Erythroblast (primary cell): Measurements from ENCODE around the gene WBP2.
A peak's percentile ranks its signal among the peaks of the same experiment; 100 is the strongest.
"Not testable (repeated sequence)": the region's sequence is repeated elsewhere in the genome, so short reads cannot be mapped to it uniquely, and the experiment has no call there.

Experiments
- DNase-seq, 2 experiments: peaks; one replicate each; lab custom pipeline; 2025; lab: John Stamatoyannopoulos, UW
- GATA1 ChIP-seq: IDR thresholded peaks from 2 replicates; pipeline ENCODE4 v1.6.1; 2011; ENCODE audit warnings: low read depth, mild to moderate bottlenecking, control low read depth, low read length, moderate library complexity
- POLR2A ChIP-seq: IDR thresholded peaks from 2 replicates; pipeline ENCODE4 v1.6.1; 2011; ENCODE audit warnings: mild to moderate bottlenecking, low read length

The WBP2 gene

GRCh38 chr17:75878174-75878998 is 23.3 kb upstream of the WBP2 start, which contains the start of gene TRIM47:
TSS of gene TRIM47 (minus strand) at chr17:75878581. CDS start at chr17:75878548, 33 bp downstream.
- peak; percentile 43 to 55 for DNase-seq
- no peak for TF ChIP-seq POLR2A

- peak; percentile 69 to 74 for DNase-seq
- TF ChIP-seq GATA1 (no peak), POLR2A (no peak)
These were observed 22.6 kb upstream of the WBP2 start for GRCh38 chr17:75877752-75878173.

DNA sequence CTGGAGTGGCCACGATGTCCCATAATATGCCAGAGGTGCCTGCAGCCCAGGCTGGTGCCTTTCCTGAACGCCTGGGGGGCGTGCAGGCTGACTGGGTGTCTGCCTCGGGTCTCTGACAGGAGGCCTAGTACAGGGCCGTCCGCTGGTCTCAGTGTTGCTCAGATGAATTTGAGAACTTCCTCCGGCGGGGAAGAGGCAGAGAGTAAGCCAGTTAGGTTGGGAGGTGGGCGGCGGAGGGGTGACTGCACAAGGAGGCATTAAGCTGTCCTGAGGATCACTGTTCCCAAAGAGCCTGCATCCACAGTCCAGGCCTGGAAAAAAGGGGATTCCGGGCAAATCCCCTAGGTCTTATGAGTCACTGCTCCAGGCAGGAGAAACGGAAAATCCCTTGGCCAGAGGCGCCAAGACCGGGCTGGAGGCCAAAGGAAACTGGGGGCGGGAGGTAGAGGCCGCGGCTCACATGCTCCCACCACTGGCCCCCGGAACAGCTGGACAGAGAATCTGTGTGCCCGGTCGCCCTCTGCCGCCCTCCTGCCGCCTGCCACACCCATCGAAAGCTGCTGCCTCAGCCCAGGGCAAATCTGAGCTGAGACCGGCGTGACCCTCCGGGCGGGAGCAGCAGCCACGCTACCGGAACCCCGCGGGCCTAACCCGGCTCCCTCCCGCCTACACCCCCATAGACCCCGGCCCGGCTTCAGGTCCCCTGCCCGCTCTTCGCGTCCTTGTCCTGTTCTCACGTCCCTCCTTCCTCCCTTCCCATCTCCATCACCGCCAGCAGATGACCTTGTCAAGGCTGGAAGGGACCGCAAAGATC is 22.0 kb upstream of the WBP2 start:
- DNase-seq, result no peak
- TF ChIP-seq GATA1 (no peak), POLR2A (no peak)

DNA sequence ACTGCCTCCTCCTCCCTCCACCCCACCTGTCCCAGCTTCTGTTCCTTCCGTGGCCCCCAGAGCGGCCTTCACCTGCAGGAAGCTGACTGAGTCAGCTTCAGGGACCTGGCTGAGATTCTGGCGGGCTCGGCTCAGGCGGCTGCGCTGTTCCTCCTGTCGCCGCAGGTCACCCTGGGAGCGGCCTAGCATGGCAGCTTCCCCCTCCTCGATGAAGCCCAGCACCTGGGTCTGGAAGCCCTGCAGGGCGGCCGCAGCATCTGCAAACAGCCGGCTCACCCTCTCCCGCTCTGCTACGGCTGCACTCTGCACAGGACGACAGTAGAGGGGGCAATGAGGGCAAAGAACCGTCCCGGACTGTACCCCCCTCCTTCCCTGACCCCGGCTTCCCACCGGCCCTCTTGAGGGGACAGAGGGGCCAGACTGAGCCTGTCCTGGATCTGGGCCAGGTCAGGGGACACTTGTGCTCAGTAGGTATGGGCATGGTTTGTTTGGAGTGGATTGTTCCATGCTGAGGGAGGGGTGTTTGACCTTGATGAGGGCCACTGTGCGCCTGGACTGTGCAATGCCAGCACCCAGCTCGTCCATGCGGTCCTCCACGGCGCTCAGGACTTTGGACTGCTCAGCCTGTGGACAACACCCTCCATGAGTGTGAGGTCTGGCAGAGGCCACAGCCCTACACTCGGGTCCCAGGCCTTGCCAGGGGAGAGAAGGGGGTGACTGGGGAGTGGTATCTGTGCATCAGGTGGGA is 21.2 kb upstream of the WBP2 start:
- DNase-seq, result no peak
- TF ChIP-seq POLR2A (no peak), GATA1 (no peak)

DNA sequence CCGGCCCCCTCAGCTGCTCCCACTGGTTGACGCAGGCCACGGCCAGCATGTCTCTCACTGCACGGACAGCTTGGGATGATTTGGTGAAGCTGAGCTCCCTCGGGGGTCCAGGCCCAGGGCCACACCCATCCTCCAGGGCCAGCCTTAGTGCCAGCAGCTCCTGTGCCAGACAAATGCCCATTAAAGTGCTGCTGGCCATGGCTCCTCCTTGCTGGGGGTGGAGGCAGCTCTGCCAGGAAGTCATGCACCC is 20.7 kb upstream of the WBP2 start:
- no peak for TF ChIP-seq GATA1
- no peak for TF ChIP-seq POLR2A
- no peak for DNase-seq

- DNase-seq, result no peak
- TF ChIP-seq POLR2A, result no peak
- TF ChIP-seq GATA1, result no peak
These were observed 20.2 kb upstream of the WBP2 start for GRCh38 chr17:75875182-75875939.

DNA sequence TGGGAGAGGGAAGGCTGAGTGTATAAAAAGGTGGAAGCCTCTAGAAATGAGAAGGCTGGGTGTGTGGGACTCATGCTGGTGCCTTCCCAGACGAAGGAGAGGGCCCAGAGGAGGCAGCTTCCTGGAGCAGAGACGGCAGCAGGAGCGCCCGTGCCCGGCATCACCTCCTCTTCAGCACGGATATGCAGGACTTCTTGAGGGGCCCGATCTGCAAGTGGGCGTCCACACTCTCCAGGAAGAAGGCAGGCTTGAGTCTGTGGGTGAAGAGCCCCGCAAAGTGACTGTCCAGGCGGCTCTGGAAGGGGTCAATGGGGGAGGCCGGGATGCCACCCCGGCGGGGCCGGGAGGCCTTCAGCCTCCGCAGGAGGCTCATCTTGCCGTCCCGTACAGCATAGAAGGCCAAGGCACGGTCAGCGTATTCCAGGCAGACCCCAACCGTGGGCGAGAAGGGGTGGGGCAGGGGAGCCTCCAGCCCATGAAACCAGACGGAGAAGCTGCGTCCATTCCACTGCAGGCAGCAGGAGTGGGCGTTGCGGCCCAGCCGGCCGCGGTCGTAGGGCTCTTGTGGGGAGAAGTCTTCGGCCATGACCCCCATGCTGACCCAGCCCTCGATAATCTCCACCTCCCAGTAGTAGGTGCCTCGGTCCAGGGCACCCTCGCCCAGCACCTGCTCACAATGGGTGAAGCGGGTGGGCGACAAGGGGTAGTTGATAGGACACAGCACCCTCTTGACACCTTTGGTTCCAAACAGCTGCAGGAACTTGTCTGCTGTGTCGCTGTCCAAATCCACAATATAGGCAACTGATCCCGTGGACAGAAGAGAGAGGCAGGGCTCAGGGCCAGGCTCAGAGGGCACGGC is 19.4 kb upstream of the WBP2 start:
- DNase-seq, result no peak
- no peak for TF ChIP-seq POLR2A
- no peak for TF ChIP-seq GATA1

- TF ChIP-seq GATA1 (no peak), POLR2A (no peak)
- DNase-seq, result no peak
These were observed 18.6 kb upstream of the WBP2 start for GRCh38 chr17:75873587-75874322.

DNA sequence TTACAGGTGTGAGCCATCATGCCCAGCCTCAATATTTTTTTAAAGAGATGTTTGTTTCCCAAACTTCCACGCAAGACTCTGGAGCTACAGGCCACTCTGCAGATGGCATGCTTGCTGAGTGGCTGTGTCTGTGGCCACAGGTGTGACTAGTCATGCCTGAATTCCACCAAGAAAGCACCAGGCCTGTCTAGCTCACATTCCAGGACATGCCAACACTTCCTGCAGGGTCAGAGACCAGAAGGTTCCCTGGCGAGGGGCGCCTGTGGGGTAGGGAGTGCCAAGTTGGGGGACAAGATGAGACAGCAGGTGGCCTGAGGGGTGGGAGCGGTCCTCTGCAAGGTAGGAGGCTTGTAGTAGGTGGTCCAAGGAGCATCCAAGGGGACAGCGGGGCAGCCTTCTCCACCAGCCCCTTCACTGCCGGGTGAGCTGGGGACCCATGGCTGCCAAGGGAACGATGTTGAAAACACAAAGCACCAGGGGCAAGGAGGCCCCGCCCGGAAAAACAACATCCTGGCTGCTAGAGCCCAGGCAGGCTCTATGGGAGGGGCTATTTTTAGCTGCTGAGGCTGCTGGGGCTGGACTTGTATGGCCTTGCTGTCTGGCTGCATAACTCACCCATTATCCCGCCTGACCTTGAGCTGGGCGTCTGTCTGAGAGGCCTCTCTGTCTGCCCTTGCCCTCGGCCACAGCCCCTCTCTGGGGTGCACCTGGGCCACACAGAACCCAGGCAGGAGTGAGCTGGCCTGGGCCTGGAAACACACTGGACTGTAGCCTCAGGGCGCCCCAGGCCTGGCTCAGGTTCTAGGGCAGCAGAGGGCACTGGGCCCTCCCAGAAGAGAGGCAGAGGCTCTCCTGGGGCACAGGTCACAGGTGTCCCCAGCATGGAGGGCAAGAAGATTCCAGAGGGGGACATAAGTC is 17.6 kb upstream of the WBP2 start:
- DNase-seq, result peak in 1 of 2 experiments; percentile 33

GRCh38 chr17:75870228-75870627 is 15.1 kb upstream of the WBP2 start:
- DNase-seq, result not testable (repeated sequence)

More for the DNA sequence above, 17.6 kb upstream of the WBP2 start:
- TF ChIP-seq POLR2A (no peak), GATA1 (no peak)

DNA sequence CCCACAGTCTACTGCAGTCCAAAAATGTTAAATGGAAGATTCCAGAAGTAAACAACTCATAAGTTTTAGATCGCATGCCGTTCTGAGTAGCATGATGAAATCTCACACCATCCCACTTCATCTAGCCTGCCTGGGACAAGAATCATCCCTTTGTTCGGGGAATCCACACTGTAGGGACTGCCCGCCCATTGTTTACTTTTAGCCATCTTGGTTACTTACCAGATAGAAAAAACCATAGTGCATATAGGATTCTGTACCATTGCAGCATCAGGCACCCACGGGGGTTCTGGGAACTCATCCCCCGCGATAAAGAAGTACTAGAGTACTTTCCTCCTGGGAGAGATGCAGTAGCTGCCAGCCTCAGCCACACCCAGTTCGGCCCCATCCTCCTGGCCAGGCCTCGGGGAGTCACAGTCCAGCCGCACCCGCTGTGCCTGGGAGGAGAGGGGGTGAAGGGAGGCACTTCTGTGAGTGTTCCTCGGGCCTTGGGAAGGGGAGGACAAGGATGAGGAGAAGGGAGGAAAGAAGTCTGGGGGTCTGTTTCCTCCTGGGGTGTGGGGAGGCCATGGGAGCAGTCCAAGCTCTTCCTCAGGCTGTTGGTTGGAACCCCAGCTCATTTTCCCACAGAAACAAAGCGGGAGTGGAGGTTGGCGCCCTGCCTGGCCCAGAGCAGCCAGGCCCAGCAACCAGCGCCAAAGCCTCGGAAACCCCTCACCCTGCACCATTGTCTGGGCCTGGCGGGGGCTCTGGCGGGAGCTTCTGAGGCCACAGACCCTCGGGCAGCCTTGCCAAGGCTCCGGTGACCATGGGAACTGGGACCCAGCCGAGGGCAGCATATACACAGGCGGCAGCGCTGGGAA is 14.4 kb upstream of the WBP2 start:
- DNase-seq, result no peak
- no peak for TF ChIP-seq GATA1
- TF ChIP-seq POLR2A, result no peak

DNA sequence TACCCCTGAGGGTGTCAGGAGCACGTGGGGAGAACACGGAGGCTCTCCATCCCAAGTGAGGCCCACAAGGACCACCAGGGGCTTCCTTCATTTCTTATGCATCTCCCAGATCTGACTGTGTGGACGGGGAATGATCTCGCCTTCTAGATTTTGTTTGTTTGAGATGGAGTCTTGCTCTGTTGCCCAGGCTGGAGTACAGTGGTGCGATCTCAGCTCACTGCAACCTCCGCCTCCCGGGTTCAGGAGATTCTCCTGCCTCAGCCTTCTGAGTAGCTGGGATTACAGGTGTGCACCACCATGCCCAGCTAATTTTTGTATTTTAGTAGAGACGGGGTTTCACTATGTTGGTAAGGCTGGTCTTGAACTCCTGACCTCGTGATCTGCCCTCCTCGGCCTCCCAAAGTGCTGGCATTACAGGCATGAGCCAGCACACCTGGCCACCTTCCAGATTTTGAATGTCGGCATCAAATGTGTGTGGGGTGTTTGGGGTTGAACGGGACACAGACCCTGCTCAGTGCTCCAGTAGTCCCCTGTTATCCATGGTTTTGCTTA is 13.7 kb upstream of the WBP2 start:
- DNase-seq, result not testable (repeated sequence)

- not testable (repeated sequence) for DNase-seq
These were observed 10.5 kb upstream of the WBP2 start for GRCh38 chr17:75865404-75866188.

- not testable (repeated sequence) for DNase-seq
These were observed 9.8 kb upstream of the WBP2 start for GRCh38 chr17:75864887-75865286.
